ENCODE results near the gene MFRP. TPM values are rescaled to one million over a fixed set of nuclear protein-coding genes. Genes with fewer than 3 reads are reported as not detected.

Gene MFRP
- total RNA-seq, 1 experiment from 2014 or later: not detected

- ChIA-PET POLR2A (interaction anchor here (0.6 to 3.0 kb wide), 18 partner anchors 8 to 570 kb away, joined by 3 to 39 read pairs (median 4); partner anchors contain the start of genes CBL, RNF26 and USP2), CTCF (interaction anchor here (0.6 to 9.2 kb wide), 8 partner anchors 14 to 1051 kb away, joined by 3 to 415 read pairs (median 5); partner anchors contain the start of gene USP2)
- no peaks in the 10 kb centered on the region for H3K9me3 Mint-ChIP-seq (ENCODE audit: unreplicated experiment)
- H3K27ac Mint-ChIP-seq (ENCODE audit: low read depth, unreplicated experiment): no peak overlapping the region
- no peak for DNase-seq (ENCODE audit: unreplicated experiment)
- no peak for TF ChIP-seq CTCF (IDR thresholded peaks at IDR 0.05; ENCODE audit: unreplicated experiment)
- no TSS peak for BruUV-seq (replicated peaks)
- H3K4me3 Mint-ChIP-seq (ENCODE audit: unreplicated experiment): no peak overlapping the region
- H3K4me1 Mint-ChIP-seq (ENCODE audit: insufficient read depth, unreplicated experiment): peaks cover 61% of the 10 kb centered on the region
- H3K36me3 Mint-ChIP-seq (ENCODE audit: insufficient read depth, unreplicated experiment): peaks cover 11% of the 10 kb centered on the region
- intact Hi-C loops (cut with micrococcal nuclease): loop anchor here (1.0 kb wide), 1 partner anchor 9 kb away; no protein-coding TSS in a partner anchor
- H3K27me3 Mint-ChIP-seq (ENCODE audit: insufficient read depth, unreplicated experiment): no peaks in the 10 kb centered on the region
Observed at GRCh38 chr11:119361941-119362725, 15.6 kb upstream of the MFRP start.

DNA sequence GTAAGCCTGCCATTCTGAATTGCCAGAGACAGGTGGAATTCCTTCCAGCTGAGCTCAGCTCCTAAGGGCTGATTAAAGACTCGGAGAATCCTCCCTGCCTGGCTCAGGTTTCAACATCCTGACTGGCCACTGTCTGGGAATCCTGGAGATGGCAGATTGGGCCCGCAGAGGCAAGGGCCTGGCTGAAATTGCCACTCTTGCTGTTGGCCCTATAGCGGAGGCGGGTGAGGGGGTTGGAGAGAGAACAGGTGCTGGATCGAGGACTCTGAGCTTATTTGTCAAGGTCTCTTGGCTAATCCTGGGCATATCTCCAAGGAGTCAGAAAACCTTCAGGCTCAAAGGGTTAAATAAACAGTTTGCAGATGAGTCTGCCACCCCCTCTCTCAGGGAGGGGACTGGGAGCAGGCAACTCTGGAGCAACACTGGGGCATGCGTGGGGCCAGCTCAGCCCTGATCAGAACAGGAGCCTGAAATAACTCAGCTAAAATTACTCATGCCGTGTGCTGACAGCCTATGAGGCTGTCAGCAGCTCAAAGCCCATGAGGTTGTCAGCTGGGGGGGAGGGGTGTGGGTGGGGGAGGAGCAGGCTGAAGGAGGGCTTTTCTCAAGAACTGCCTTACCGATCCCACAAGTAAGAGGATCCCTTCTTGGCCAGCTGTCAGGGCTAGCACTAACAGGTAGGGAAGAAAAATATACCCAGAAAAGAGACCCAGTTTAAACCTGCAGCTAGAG lies 14.7 kb upstream of the MFRP start:
- H3K27me3 Mint-ChIP-seq (ENCODE audit: insufficient read depth, unreplicated experiment): no peaks in the 10 kb centered on the region
- POLR2A ChIA-PET: interaction anchor here (0.7 to 3.0 kb wide), 21 partner anchors 9 to 336 kb away, joined by 3 to 39 read pairs (median 4); partner anchors contain the start of genes HMBS, RNF26 and USP2
- CTCF ChIA-PET: interaction anchor here (0.6 to 9.2 kb wide), 12 partner anchors 15 to 347 kb away, joined by 3 to 415 read pairs (median 3); partner anchors contain the start of gene USP2
- DNase-seq (ENCODE audit: unreplicated experiment): peak; percentile 99
- peak overlapping the region; percentile 35 for H3K27ac Mint-ChIP-seq (ENCODE audit: low read depth, unreplicated experiment)
- no TSS peak for BruUV-seq (replicated peaks)
- H3K36me3 Mint-ChIP-seq (ENCODE audit: insufficient read depth, unreplicated experiment): peaks cover 11% of the 10 kb centered on the region
- TF ChIP-seq CTCF (IDR thresholded peaks at IDR 0.05; ENCODE audit: unreplicated experiment): no peak
- H3K4me3 Mint-ChIP-seq (ENCODE audit: unreplicated experiment): peak overlapping the region; percentile 12
- intact Hi-C loops (cut with micrococcal nuclease): loop anchor here (1.0 kb wide), 1 partner anchor 10 kb away; no protein-coding TSS in a partner anchor
- H3K9me3 Mint-ChIP-seq (ENCODE audit: unreplicated experiment): no peaks in the 10 kb centered on the region
- peaks cover 59% of the 10 kb centered on the region for H3K4me1 Mint-ChIP-seq (ENCODE audit: insufficient read depth, unreplicated experiment)

GRCh38 chr11:119359365-119360214 lies 13.1 kb upstream of the MFRP start:
- CTCF ChIA-PET: interaction anchor here (0.6 to 9.2 kb wide), 6 partner anchors 17 to 570 kb away, joined by 3 to 415 read pairs (median 9); partner anchors contain the start of gene USP2

More at GRCh38 chr11:119359365-119360214, 13.1 kb upstream of the MFRP start:
- H3K27me3 Mint-ChIP-seq (ENCODE audit: insufficient read depth, unreplicated experiment): no peaks in the 10 kb centered on the region
- peaks cover 48% of the 10 kb centered on the region for H3K4me1 Mint-ChIP-seq (ENCODE audit: insufficient read depth, unreplicated experiment)
- POLR2A ChIA-PET: interaction anchor here (3.0 to 4.8 kb wide), 2 partner anchors 11 to 13 kb away, joined by 39 to 85 read pairs; no protein-coding TSS in a partner anchor
- intact Hi-C loops (cut with micrococcal nuclease): no loop called here
- H3K36me3 Mint-ChIP-seq (ENCODE audit: insufficient read depth, unreplicated experiment): peaks cover 11% of the 10 kb centered on the region
- H3K4me3 Mint-ChIP-seq (ENCODE audit: unreplicated experiment): no peak overlapping the region
- no peak overlapping the region for H3K27ac Mint-ChIP-seq (ENCODE audit: low read depth, unreplicated experiment)
- peak; percentile 32 for DNase-seq (ENCODE audit: unreplicated experiment)
- no TSS peak for BruUV-seq (replicated peaks)
- no peak for TF ChIP-seq CTCF (IDR thresholded peaks at IDR 0.05; ENCODE audit: unreplicated experiment)
- H3K9me3 Mint-ChIP-seq (ENCODE audit: unreplicated experiment): no peaks in the 10 kb centered on the region
